SK-N-SH (cell line): ENCODE data around the gene AKT1. TPM values are rescaled to one million over a fixed set of nuclear protein-coding genes. Genes with fewer than 3 reads are reported as not detected.

Source experiments
- CTCF ChIA-PET: fragments of 300-600, 350-600 bp; formaldehyde crosslinking; extraction: SDS; loops from one replicate; lab custom pipeline; 2021; lab: Yijun Ruan, JAX
- POLR2A ChIA-PET: fragments of 350-600 bp; sonication (Branson Sonifier 250); formaldehyde crosslinking; extraction: SDS; loops from one replicate; lab custom pipeline; 2020; ENCODE audit warnings: antibody characterized with exemption, inconsistent platforms; lab: Yijun Ruan, JAX
- DNase-seq: peaks from one replicate; pipeline ENCODE4 v3.0.0; 2012
- H2AFZ ChIP-seq: fragments of 200-600 bp; sonication (generic); 2 replicates; pipeline ENCODE4 v1.8.1; 2016; ENCODE audit warnings: antibody characterized with exemption, mild to moderate bottlenecking, low read depth
- H3F3A ChIP-seq: fragments of 200-600 bp; sonication (generic); replicated peaks from 2 replicates; pipeline ENCODE3; 2016; ENCODE audit warnings: antibody characterized with exemption, mild to moderate bottlenecking; ENCODE audit not compliant: insufficient read depth
- H3K27ac ChIP-seq, 2 experiments: fragments of 200-500 bp in 1 of 2; fragments of 200-600 bp in 1 of 2; sonication (Bioruptor generic) in 1 of 2; sonication (generic), shearing (Covaris generic) in 1 of 2; 2 replicates each; pipeline versions ENCODE4 v1.5.1 to v1.6.1; 2014 to 2016; ENCODE audit warnings: low read depth in 2 of 2, inconsistent platforms in 1 of 2, low read length in 1 of 2, mild to moderate bottlenecking in 1 of 2, mixed read lengths in 1 of 2
- H3K27me3 ChIP-seq: fragments of 200-600 bp; sonication (generic), shearing (Covaris generic); 2 replicates; pipeline ENCODE4 v1.6.1; 2016; ENCODE audit warnings: mixed run types; ENCODE audit not compliant: insufficient read depth
- H3K36me3 ChIP-seq, 2 experiments: fragments of 200-500 bp in 1 of 2; fragments of 200-600 bp in 1 of 2; sonication (Bioruptor generic) in 1 of 2; sonication (generic) in 1 of 2; replicated peaks in 1 of 2; 2 replicates each; pipeline versions ENCODE3 to v1.5.1; 2014 to 2016; ENCODE audit warnings: low read length in 1 of 2, mild to moderate bottlenecking in 1 of 2; ENCODE audit not compliant: insufficient read depth in 2 of 2, control insufficient read depth in 1 of 2
- H3K4me1 ChIP-seq, 2 experiments: fragments of 200-500 bp in 1 of 2; fragments of 200-600 bp in 1 of 2; sonication (Bioruptor generic) in 1 of 2; sonication (generic), shearing (Covaris generic) in 1 of 2; 2 replicates each; pipeline versions ENCODE4 v1.5.1 to v1.6.1; 2014 to 2016; ENCODE audit warnings: low read depth in 1 of 2, low read length in 1 of 2, mixed run types in 1 of 2; ENCODE audit not compliant: insufficient read depth in 2 of 2, control insufficient read depth in 1 of 2
- H3K4me2 ChIP-seq: fragments of 200-600 bp; sonication (generic), shearing (Covaris generic); 2 replicates; pipeline ENCODE4 v1.6.1; 2017; ENCODE audit warnings: mixed run types
- H3K4me3 ChIP-seq, 2 experiments: fragments of 200-500 bp in 1 of 2; fragments of 200-600 bp in 1 of 2; sonication (Bioruptor generic) in 1 of 2; sonication (generic), shearing (Covaris generic) in 1 of 2; 2 replicates each; pipeline versions ENCODE4 v1.5.1 to v1.8.1; 2014 to 2016; ENCODE audit warnings: low read depth in 2 of 2, inconsistent platforms in 1 of 2, low read length in 1 of 2, mild to moderate bottlenecking in 1 of 2, mixed read lengths in 1 of 2, moderate library complexity in 1 of 2
- H3K79me2 ChIP-seq: fragments of 200-600 bp; sonication (generic); 2 replicates; pipeline ENCODE4 v1.8.1; 2017; ENCODE audit warnings: mild to moderate bottlenecking; ENCODE audit not compliant: insufficient read depth
- H3K9ac ChIP-seq: fragments of 200-600 bp; sonication (generic); 2 replicates; pipeline ENCODE4 v1.6.1; 2017; ENCODE audit warnings: mixed run types
- H3K9me2 ChIP-seq: fragments of 200-600 bp; sonication (generic); 2 replicates; pipeline ENCODE4 v1.6.1; 2017; ENCODE audit warnings: mixed run types
- H3K9me3 ChIP-seq: fragments of 200-600 bp; sonication (generic); 2 replicates; pipeline ENCODE4 v1.6.1; 2017; ENCODE audit warnings: mixed run types, mild to moderate bottlenecking, moderate library complexity
- H4K20me1 ChIP-seq: fragments of 200-600 bp; sonication (generic); 2 replicates; pipeline ENCODE4 v1.6.1; 2017; ENCODE audit warnings: mild to moderate bottlenecking, mixed run types; ENCODE audit not compliant: insufficient read depth
- ELF1 ChIP-seq: IDR thresholded peaks from 2 replicates; pipeline ENCODE4 v1.4.0; 2012
- EP300 ChIP-seq, 2 experiments: IDR thresholded peaks; 2 replicates each; pipeline versions ENCODE4 v1.4.0 to v1.6.1; 2012; ENCODE audit warnings: borderline replicate concordance in 1 of 2, low read depth in 1 of 2, low read length in 1 of 2
- EZH2phosphoT487 ChIP-seq: fragments of 200-600 bp; sonication (generic); IDR thresholded peaks from 2 replicates; pipeline ENCODE4 v1.6.1; 2017; ENCODE audit warnings: low read depth, mixed run types, mild to moderate bottlenecking, antibody characterized with exemption, moderate library complexity, borderline replicate concordance
- FOSL2 ChIP-seq: IDR thresholded peaks from 2 replicates; pipeline ENCODE4 v1.4.0; 2012; ENCODE audit warnings: low read depth, mild to moderate bottlenecking, moderate library complexity, borderline replicate concordance
- FOXM1 ChIP-seq: IDR thresholded peaks from 2 replicates; pipeline ENCODE4 v1.4.0; 2012; ENCODE audit warnings: low read depth, mild to moderate bottlenecking
- GATA2 ChIP-seq: sonication (generic); formaldehyde crosslinking; IDR thresholded peaks from 2 replicates; pipeline ENCODE4 v1.5.0; 2020; ENCODE audit warnings: mild to moderate bottlenecking, missing genetic modification reagents
- JUND ChIP-seq: IDR thresholded peaks from 2 replicates; pipeline ENCODE4 v1.4.0; 2012
- MXI1 ChIP-seq: IDR thresholded peaks from 2 replicates; pipeline ENCODE4 v1.6.1; 2012; ENCODE audit warnings: mild to moderate bottlenecking, low read depth, low read length, improper control_type of control experiment
- NFIC ChIP-seq: IDR thresholded peaks from 2 replicates; pipeline ENCODE4 v1.4.0; 2012; ENCODE audit warnings: borderline replicate concordance
- NRF1 ChIP-seq: IDR thresholded peaks from 2 replicates; pipeline ENCODE4 v1.6.1; 2012; ENCODE audit warnings: low read depth, mild to moderate bottlenecking, low read length
- RAD21 ChIP-seq: IDR thresholded peaks from 2 replicates; pipeline ENCODE4 v1.6.1; 2012; ENCODE audit warnings: mild to moderate bottlenecking, low read length
- RFX5 ChIP-seq: IDR thresholded peaks from 2 replicates; pipeline ENCODE4 v1.6.1; 2012; ENCODE audit warnings: mild to moderate bottlenecking, improper control_type of control experiment, low read length
- RXRA ChIP-seq: IDR thresholded peaks from 2 replicates; pipeline ENCODE4 v1.4.0; 2012; ENCODE audit warnings: low read depth, mild to moderate bottlenecking, borderline replicate concordance
- TCF12 ChIP-seq: IDR thresholded peaks from 2 replicates; pipeline ENCODE4 v1.4.0; 2012
- TEAD4 ChIP-seq: IDR thresholded peaks from 2 replicates; pipeline ENCODE4 v1.4.0; 2012; ENCODE audit warnings: mild to moderate bottlenecking, borderline replicate concordance; ENCODE audit not compliant: insufficient read depth
- WGBS: methylation state at CpG from one replicate; pipeline ENCODE4 v1.1.6; 2017; ENCODE audit warnings: low lambda C conversion rate; 5-methylcytosine and 5-hydroxymethylcytosine counted together
- polyA plus RNA-seq, 3 experiments: library from polyadenylated mRNA; depleted of rRNA; stranded (reverse); fragments of >200 nt; gene quantifications; 2 replicates each; pipeline ENCODE4 v1.2.3, GENCODE V29; 2012
- TF ChIP-seq, protein P1 (sequence below): IDR thresholded peaks from 2 replicates; pipeline ENCODE4 v1.6.1; 2012; ENCODE audit warnings: mild to moderate bottlenecking, low read depth, low read length, moderate library complexity
- TF ChIP-seq, protein P2 (sequence below): fragments of 150-350 bp; IDR thresholded peaks from 2 replicates; pipeline ENCODE4 v1.6.1; 2016; ENCODE audit warnings: mild to moderate bottlenecking, low read depth, low read length
- TF ChIP-seq, protein P3 (sequence below): fragments of 200-600 bp; sonication (generic); IDR thresholded peaks from 2 replicates; pipeline ENCODE4 v1.6.1; 2017; ENCODE audit warnings: antibody characterized with exemption, mild to moderate bottlenecking, moderate library complexity
- TF ChIP-seq, protein P4 (sequence below): IDR thresholded peaks from 2 replicates; pipeline ENCODE4 v1.4.0; 2012; ENCODE audit warnings: low read depth, borderline replicate concordance
- TF ChIP-seq, protein P5 (sequence below): IDR thresholded peaks from 2 replicates; pipeline ENCODE4; 2012

AKT1 gene
- polyA plus RNA-seq, 1 of the 3 experiments (the other 2 are of a cell fraction) = 198 TPM

DNA sequence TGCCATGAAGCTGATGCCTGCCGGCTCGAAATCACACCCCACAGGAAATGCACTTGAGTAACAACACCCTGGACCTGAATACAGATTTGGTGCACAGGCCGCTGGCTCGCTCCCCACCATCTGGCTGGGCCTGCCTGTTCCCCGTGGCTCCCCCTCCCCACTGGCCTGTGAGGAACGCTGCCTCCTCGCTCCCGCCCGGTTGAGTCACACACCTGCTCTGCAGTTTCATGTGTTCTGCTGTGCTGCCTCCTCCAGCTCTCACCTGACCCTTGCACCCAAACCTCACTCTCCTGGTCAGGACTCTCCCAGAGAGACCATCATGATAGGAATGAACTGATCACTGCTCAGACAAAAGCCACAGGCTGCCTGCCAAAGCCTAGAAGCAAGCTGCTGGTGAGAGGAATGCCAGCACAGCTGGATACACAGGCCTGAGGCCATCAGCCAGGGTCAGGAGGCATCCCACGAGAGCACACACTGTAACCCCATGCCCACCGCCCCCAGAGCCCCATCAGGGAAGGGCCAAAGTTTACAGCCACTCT, 46.4 kb downstream of the AKT1 start:
- H3K9ac ChIP-seq = no peak overlapping the region
- H3F3A ChIP-seq = peaks cover 7% of the 10 kb centered on the region
- H3K9me3 ChIP-seq = no peaks in the 10 kb centered on the region
- TF ChIP-seq MXI1 (no peak), JUND (no peak), NRF1 (no peak), RFX5 (no peak), EZH2phosphoT487 (no peak), EP300 (IDR thresholded peaks at IDR 0.05; ENCODE audit: borderline replicate concordance in 1 of 2, low read depth in 1 of 2, low read length in 1 of 2) (no peak), FOXM1 (no peak), TEAD4 (no peak), NFIC (no peak), RAD21 (no peak), GATA2 (CRISPR knock-in tag) (no peak), ELF1 (no peak), RXRA (no peak), TCF12 (no peak), FOSL2 (no peak)
- TF ChIP-seq, protein P1, sequence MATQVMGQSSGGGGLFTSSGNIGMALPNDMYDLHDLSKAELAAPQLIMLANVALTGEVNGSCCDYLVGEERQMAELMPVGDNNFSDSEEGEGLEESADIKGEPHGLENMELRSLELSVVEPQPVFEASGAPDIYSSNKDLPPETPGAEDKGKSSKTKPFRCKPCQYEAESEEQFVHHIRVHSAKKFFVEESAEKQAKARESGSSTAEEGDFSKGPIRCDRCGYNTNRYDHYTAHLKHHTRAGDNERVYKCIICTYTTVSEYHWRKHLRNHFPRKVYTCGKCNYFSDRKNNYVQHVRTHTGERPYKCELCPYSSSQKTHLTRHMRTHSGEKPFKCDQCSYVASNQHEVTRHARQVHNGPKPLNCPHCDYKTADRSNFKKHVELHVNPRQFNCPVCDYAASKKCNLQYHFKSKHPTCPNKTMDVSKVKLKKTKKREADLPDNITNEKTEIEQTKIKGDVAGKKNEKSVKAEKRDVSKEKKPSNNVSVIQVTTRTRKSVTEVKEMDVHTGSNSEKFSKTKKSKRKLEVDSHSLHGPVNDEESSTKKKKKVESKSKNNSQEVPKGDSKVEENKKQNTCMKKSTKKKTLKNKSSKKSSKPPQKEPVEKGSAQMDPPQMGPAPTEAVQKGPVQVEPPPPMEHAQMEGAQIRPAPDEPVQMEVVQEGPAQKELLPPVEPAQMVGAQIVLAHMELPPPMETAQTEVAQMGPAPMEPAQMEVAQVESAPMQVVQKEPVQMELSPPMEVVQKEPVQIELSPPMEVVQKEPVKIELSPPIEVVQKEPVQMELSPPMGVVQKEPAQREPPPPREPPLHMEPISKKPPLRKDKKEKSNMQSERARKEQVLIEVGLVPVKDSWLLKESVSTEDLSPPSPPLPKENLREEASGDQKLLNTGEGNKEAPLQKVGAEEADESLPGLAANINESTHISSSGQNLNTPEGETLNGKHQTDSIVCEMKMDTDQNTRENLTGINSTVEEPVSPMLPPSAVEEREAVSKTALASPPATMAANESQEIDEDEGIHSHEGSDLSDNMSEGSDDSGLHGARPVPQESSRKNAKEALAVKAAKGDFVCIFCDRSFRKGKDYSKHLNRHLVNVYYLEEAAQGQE = no peak
- TF ChIP-seq, protein P2, sequence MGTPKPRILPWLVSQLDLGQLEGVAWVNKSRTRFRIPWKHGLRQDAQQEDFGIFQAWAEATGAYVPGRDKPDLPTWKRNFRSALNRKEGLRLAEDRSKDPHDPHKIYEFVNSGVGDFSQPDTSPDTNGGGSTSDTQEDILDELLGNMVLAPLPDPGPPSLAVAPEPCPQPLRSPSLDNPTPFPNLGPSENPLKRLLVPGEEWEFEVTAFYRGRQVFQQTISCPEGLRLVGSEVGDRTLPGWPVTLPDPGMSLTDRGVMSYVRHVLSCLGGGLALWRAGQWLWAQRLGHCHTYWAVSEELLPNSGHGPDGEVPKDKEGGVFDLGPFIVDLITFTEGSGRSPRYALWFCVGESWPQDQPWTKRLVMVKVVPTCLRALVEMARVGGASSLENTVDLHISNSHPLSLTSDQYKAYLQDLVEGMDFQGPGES = no peak
- TF ChIP-seq, protein P3, sequence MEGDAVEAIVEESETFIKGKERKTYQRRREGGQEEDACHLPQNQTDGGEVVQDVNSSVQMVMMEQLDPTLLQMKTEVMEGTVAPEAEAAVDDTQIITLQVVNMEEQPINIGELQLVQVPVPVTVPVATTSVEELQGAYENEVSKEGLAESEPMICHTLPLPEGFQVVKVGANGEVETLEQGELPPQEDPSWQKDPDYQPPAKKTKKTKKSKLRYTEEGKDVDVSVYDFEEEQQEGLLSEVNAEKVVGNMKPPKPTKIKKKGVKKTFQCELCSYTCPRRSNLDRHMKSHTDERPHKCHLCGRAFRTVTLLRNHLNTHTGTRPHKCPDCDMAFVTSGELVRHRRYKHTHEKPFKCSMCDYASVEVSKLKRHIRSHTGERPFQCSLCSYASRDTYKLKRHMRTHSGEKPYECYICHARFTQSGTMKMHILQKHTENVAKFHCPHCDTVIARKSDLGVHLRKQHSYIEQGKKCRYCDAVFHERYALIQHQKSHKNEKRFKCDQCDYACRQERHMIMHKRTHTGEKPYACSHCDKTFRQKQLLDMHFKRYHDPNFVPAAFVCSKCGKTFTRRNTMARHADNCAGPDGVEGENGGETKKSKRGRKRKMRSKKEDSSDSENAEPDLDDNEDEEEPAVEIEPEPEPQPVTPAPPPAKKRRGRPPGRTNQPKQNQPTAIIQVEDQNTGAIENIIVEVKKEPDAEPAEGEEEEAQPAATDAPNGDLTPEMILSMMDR = no peak
- TF ChIP-seq, protein P4, sequence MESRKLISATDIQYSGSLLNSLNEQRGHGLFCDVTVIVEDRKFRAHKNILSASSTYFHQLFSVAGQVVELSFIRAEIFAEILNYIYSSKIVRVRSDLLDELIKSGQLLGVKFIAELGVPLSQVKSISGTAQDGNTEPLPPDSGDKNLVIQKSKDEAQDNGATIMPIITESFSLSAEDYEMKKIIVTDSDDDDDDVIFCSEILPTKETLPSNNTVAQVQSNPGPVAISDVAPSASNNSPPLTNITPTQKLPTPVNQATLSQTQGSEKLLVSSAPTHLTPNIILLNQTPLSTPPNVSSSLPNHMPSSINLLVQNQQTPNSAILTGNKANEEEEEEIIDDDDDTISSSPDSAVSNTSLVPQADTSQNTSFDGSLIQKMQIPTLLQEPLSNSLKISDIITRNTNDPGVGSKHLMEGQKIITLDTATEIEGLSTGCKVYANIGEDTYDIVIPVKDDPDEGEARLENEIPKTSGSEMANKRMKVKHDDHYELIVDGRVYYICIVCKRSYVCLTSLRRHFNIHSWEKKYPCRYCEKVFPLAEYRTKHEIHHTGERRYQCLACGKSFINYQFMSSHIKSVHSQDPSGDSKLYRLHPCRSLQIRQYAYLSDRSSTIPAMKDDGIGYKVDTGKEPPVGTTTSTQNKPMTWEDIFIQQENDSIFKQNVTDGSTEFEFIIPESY = no peak
- TF ChIP-seq, protein P5, sequence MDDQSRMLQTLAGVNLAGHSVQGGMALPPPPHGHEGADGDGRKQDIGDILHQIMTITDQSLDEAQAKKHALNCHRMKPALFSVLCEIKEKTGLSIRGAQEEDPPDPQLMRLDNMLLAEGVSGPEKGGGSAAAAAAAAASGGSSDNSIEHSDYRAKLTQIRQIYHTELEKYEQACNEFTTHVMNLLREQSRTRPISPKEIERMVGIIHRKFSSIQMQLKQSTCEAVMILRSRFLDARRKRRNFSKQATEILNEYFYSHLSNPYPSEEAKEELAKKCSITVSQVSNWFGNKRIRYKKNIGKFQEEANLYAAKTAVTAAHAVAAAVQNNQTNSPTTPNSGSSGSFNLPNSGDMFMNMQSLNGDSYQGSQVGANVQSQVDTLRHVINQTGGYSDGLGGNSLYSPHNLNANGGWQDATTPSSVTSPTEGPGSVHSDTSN = no peak
- H3K4me1 ChIP-seq = peaks cover 1 to 9% of the 10 kb centered on the region in 2 experiments; a peak in 2 of 4 replicates
- no peak overlapping the region for H3K27ac ChIP-seq
- H3K36me3 ChIP-seq = no peaks in the 10 kb centered on the region
- peaks cover 11% of the 10 kb centered on the region for H4K20me1 ChIP-seq
- CTCF ChIA-PET = interaction anchor here (1.2 to 1.6 kb wide), 2 partner anchors 20 to 26 kb away, joined by 5 read pairs; partner anchors contain the start of gene ADSS1
- H3K9me2 ChIP-seq = no peaks in the 10 kb centered on the region
- no peak overlapping the region for H3K4me3 ChIP-seq
- no peak overlapping the region for H2AFZ ChIP-seq
- POLR2A ChIA-PET = no interaction called here
- no peaks in the 10 kb centered on the region for H3K27me3 ChIP-seq
- no peak overlapping the region for H3K4me2 ChIP-seq
- DNase-seq = no peak
- 65% methylated on average over 6 of the region's 11 CpGs for WGBS
- peaks cover 13% of the 10 kb centered on the region for H3K79me2 ChIP-seq
